Mesendoderm (in vitro differentiated cells): Measurements from ENCODE around the gene NFASC.

Experiments
- DNase-seq: peaks from one replicate; pipeline ENCODE4 v3.0.0; 2013
- H2AK5ac ChIP-seq: 2 replicates; pipeline ENCODE4 v1.6.1; 2013; ENCODE audit warnings: low read length, inconsistent platforms
- H2BK120ac ChIP-seq: 2 replicates; pipeline ENCODE4 v1.6.1; 2013; ENCODE audit warnings: low read depth, mild to moderate bottlenecking, low read length, moderate library complexity, mixed read lengths
- H2BK15ac ChIP-seq: replicated peaks from 2 replicates; pipeline ENCODE4 v1.6.1; 2013; ENCODE audit warnings: low read depth, mild to moderate bottlenecking, moderate library complexity
- H2BK5ac ChIP-seq: 2 replicates; pipeline ENCODE4 v1.6.1; 2013; ENCODE audit warnings: low read length, inconsistent platforms
- H3K18ac ChIP-seq: 2 replicates; pipeline ENCODE4 v1.6.1; 2013; ENCODE audit warnings: mild to moderate bottlenecking, low read length, mixed read lengths
- H3K23ac ChIP-seq: one replicate; pipeline ENCODE4 v1.6.1; 2013; ENCODE audit warnings: low read length
- H3K27ac ChIP-seq: 2 replicates; pipeline ENCODE4 v1.5.1; 2013; ENCODE audit warnings: low read depth, mild to moderate bottlenecking, inconsistent platforms, low read length, moderate library complexity
- H3K27me3 ChIP-seq: 2 replicates; pipeline ENCODE4 v1.6.1; 2013; ENCODE audit warnings: low read length, control low read depth, mild to moderate bottlenecking, inconsistent platforms; ENCODE audit not compliant: insufficient read depth, poor library complexity
- H3K36me3 ChIP-seq: 2 replicates; pipeline ENCODE4 v1.6.1; 2013; ENCODE audit warnings: low read length, inconsistent platforms; ENCODE audit not compliant: control insufficient read depth, insufficient read depth
- H3K4ac ChIP-seq: one replicate; pipeline ENCODE4 v1.6.1; 2013; ENCODE audit warnings: low read depth, mild to moderate bottlenecking, low read length, moderate library complexity
- H3K4me1 ChIP-seq: 2 replicates; pipeline ENCODE4 v1.6.1; 2013; ENCODE audit warnings: low read depth, low read length, inconsistent platforms; ENCODE audit not compliant: control insufficient read depth
- H3K4me2 ChIP-seq: 2 replicates; pipeline ENCODE4 v1.6.1; 2013; ENCODE audit warnings: low read length
- H3K4me3 ChIP-seq: 2 replicates; pipeline ENCODE4 v1.5.1; 2013; ENCODE audit warnings: mild to moderate bottlenecking, low read length
- H3K56ac ChIP-seq: one replicate; pipeline ENCODE4 v1.6.1; 2013; ENCODE audit warnings: low read length
- H3K79me1 ChIP-seq: 2 replicates; pipeline ENCODE4 v1.6.1; 2013; ENCODE audit warnings: low read length, inconsistent platforms
- H3K79me2 ChIP-seq: 2 replicates; pipeline ENCODE4 v1.6.1; 2013; ENCODE audit warnings: mild to moderate bottlenecking, low read length; ENCODE audit not compliant: control insufficient read depth, insufficient read depth
- H3K9ac ChIP-seq: 2 replicates; pipeline ENCODE4 v1.6.1; 2013; ENCODE audit warnings: low read length, inconsistent platforms
- H4K5ac ChIP-seq: one replicate; pipeline ENCODE4 v1.6.1; 2013; ENCODE audit warnings: low read length
- H4K8ac ChIP-seq: one replicate; pipeline ENCODE4 v1.6.1; 2013; ENCODE audit warnings: low read depth, mild to moderate bottlenecking, control low read depth, low read length, moderate library complexity
- WGBS: extraction: QIAGEN DNeasy Blood & Tissue Kit; methylation state at CpG from one replicate; pipeline ENCODE4 v1.1.7; 2013; ENCODE audit warnings: low lambda C conversion rate, missing lambda C conversion rate; ENCODE audit not compliant: insufficient coverage; ENCODE audit errors: extremely low coverage; 5-methylcytosine and 5-hydroxymethylcytosine counted together

NFASC gene

GRCh38 chr1:205017766-205018165 is 147.1 kb downstream of the NFASC start:
- no CpG with 5 or more reads among the region's 7 CpGs for WGBS

GRCh38 chr1:205018381-205018780 is 147.7 kb downstream of the NFASC start:
- Histone ChIP-seq H4K5ac (no peak overlapping the region), H4K8ac (no peak overlapping the region), H2BK120ac (no peak overlapping the region), H3K4ac (no peak overlapping the region), H2BK15ac (no peak overlapping the region), H3K79me1 (no peaks in the 10 kb centered on the region), H2BK5ac (no peak overlapping the region), H3K4me3 (no peak overlapping the region), H3K27ac (no peak overlapping the region), H3K23ac (no peak overlapping the region), H3K27me3 (no peaks in the 10 kb centered on the region), H2AK5ac (no peak overlapping the region), H3K9ac (no peak overlapping the region), H3K18ac (no peak overlapping the region), H3K79me2 (no peaks in the 10 kb centered on the region), H3K36me3 (no peaks in the 10 kb centered on the region), H3K4me2 (no peak overlapping the region), H3K4me1 (no peaks in the 10 kb centered on the region), H3K56ac (no peak overlapping the region)
- DNase-seq, result no peak
- WGBS, result no CpG with 5 or more reads among the region's 2 CpGs

More at GRCh38 chr1:205017766-205018165, 147.1 kb downstream of the NFASC start:
- Histone ChIP-seq H2BK5ac (no peak overlapping the region), H2BK15ac (no peak overlapping the region), H2BK120ac (no peak overlapping the region), H4K8ac (no peak overlapping the region), H3K79me2 (no peaks in the 10 kb centered on the region), H2AK5ac (no peak overlapping the region), H3K23ac (no peak overlapping the region), H3K56ac (no peak overlapping the region), H3K4ac (no peak overlapping the region), H3K79me1 (no peaks in the 10 kb centered on the region), H3K4me2 (no peak overlapping the region), H3K27me3 (no peaks in the 10 kb centered on the region), H3K9ac (no peak overlapping the region), H3K4me3 (no peak overlapping the region), H3K27ac (no peak overlapping the region), H3K18ac (no peak overlapping the region), H3K36me3 (no peaks in the 10 kb centered on the region), H4K5ac (no peak overlapping the region), H3K4me1 (peaks cover 2% of the 10 kb centered on the region)
- DNase-seq, result no peak

GRCh38 chr1:205020466-205020865 is 149.8 kb downstream of the NFASC start:
- H3K9ac ChIP-seq, result no peak overlapping the region
- no peaks in the 10 kb centered on the region for H3K79me1 ChIP-seq
- H4K5ac ChIP-seq, result no peak overlapping the region
- no peak overlapping the region for H2AK5ac ChIP-seq
- no peak overlapping the region for H3K18ac ChIP-seq
- H2BK120ac ChIP-seq, result no peak overlapping the region
- H3K27ac ChIP-seq, result no peak overlapping the region
- H3K36me3 ChIP-seq, result no peaks in the 10 kb centered on the region
- no CpG with 5 or more reads among the region's 9 CpGs for WGBS
- H3K4ac ChIP-seq, result no peak overlapping the region
- no peaks in the 10 kb centered on the region for H3K27me3 ChIP-seq
- H4K8ac ChIP-seq, result no peak overlapping the region
- H3K79me2 ChIP-seq, result no peaks in the 10 kb centered on the region
- no peak overlapping the region for H2BK15ac ChIP-seq
- H3K4me3 ChIP-seq, result no peak overlapping the region
- no peak for DNase-seq
- H2BK5ac ChIP-seq, result no peak overlapping the region
- H3K4me1 ChIP-seq, result no peaks in the 10 kb centered on the region
- H3K56ac ChIP-seq, result no peak overlapping the region
- no peak overlapping the region for H3K23ac ChIP-seq
- no peak overlapping the region for H3K4me2 ChIP-seq

GRCh38 chr1:205024679-205025078 is 154.0 kb downstream of the NFASC start:
- no peak overlapping the region for H2BK5ac ChIP-seq
- H3K4ac ChIP-seq, result no peak overlapping the region
- H3K56ac ChIP-seq, result no peak overlapping the region
- no peak overlapping the region for H2BK15ac ChIP-seq
- H4K5ac ChIP-seq, result no peak overlapping the region
- no peak overlapping the region for H3K9ac ChIP-seq
- H3K4me2 ChIP-seq, result no peak overlapping the region
- H3K27ac ChIP-seq, result no peak overlapping the region
- no peak overlapping the region for H4K8ac ChIP-seq
- H3K27me3 ChIP-seq, result no peaks in the 10 kb centered on the region
- no peaks in the 10 kb centered on the region for H3K4me1 ChIP-seq
- no peaks in the 10 kb centered on the region for H3K79me2 ChIP-seq
- no peak overlapping the region for H2BK120ac ChIP-seq
- DNase-seq, result no peak
- WGBS, result no CpG with 5 or more reads among the region's 2 CpGs
- H3K79me1 ChIP-seq, result no peaks in the 10 kb centered on the region
- H2AK5ac ChIP-seq, result no peak overlapping the region
- no peak overlapping the region for H3K18ac ChIP-seq
- H3K23ac ChIP-seq, result no peak overlapping the region
- H3K4me3 ChIP-seq, result no peak overlapping the region
- no peaks in the 10 kb centered on the region for H3K36me3 ChIP-seq

- Histone ChIP-seq H3K23ac (no peak overlapping the region), H3K27me3 (no peaks in the 10 kb centered on the region), H4K5ac (no peak overlapping the region), H3K4me1 (no peaks in the 10 kb centered on the region), H2BK15ac (no peak overlapping the region), H3K18ac (no peak overlapping the region), H4K8ac (no peak overlapping the region), H3K4me3 (no peak overlapping the region), H3K4me2 (no peak overlapping the region), H3K36me3 (no peaks in the 10 kb centered on the region), H3K79me1 (no peaks in the 10 kb centered on the region), H2AK5ac (no peak overlapping the region), H3K9ac (no peak overlapping the region), H2BK5ac (no peak overlapping the region), H3K79me2 (no peaks in the 10 kb centered on the region), H3K27ac (no peak overlapping the region), H3K56ac (no peak overlapping the region), H3K4ac (no peak overlapping the region), H2BK120ac (no peak overlapping the region)
- DNase-seq, result no peak
- WGBS, result no CpG with 5 or more reads among the region's 16 CpGs
Observed at GRCh38 chr1:205025239-205025638, 154.6 kb downstream of the NFASC start.

GRCh38 chr1:205026181-205026580 is 155.5 kb downstream of the NFASC start:
- H3K27ac ChIP-seq, result no peak overlapping the region
- H2BK5ac ChIP-seq, result no peak overlapping the region
- H3K4me2 ChIP-seq, result no peak overlapping the region
- no peak overlapping the region for H3K23ac ChIP-seq
- H4K8ac ChIP-seq, result no peak overlapping the region
- no CpG with 5 or more reads among the region's 6 CpGs for WGBS
- H2AK5ac ChIP-seq, result no peak overlapping the region
- no peaks in the 10 kb centered on the region for H3K4me1 ChIP-seq
- no peak overlapping the region for H3K18ac ChIP-seq
- no peaks in the 10 kb centered on the region for H3K79me2 ChIP-seq
- peak; percentile 46 for DNase-seq
- H3K27me3 ChIP-seq, result no peaks in the 10 kb centered on the region
- no peak overlapping the region for H3K9ac ChIP-seq
- no peak overlapping the region for H3K56ac ChIP-seq
- no peak overlapping the region for H3K4me3 ChIP-seq
- H4K5ac ChIP-seq, result no peak overlapping the region
- no peak overlapping the region for H3K4ac ChIP-seq
- H2BK15ac ChIP-seq, result no peak overlapping the region
- H3K36me3 ChIP-seq, result no peaks in the 10 kb centered on the region
- no peaks in the 10 kb centered on the region for H3K79me1 ChIP-seq
- H2BK120ac ChIP-seq, result no peak overlapping the region
